ENCODE measurements around the gene MB21D2. TPM values are rescaled to one million over a fixed set of nuclear protein-coding genes. Genes with fewer than 3 reads are reported as not detected.

The MB21D2 gene
- total and polyA plus RNA-seq, 2 of the 8 experiments (the other 6 are each of a cell fraction or from before 2014, with no cell fraction given) = 10.0 to 21.0 TPM

GRCh38 chr3:192889679-192890078 lies 28.0 kb downstream of the MB21D2 start (continued):
- TF ChIP-seq EZH2 (IDR thresholded peaks at IDR 0.05; ENCODE audit: low read depth, low read length, severe bottlenecking) (no peak), CEBPB (IDR thresholded peaks at IDR 0.05; ENCODE audit: low read depth, low read length) (no peak), CTBP2 (IDR thresholded peaks at IDR 0.05; ENCODE audit: borderline replicate concordance, insufficient read depth, insufficient read length, low read length) (no peak)

Measured in H1 (cell line).